GM21447 (cell line): ENCODE measurements around the gene ZNF215.
"Not testable (repeated sequence)": the region's sequence is repeated elsewhere in the genome, so short reads cannot be mapped to it uniquely, and the experiment has no call there.

Experiments
- ATAC-seq: cut with Tn5 transposase; IDR thresholded peaks from one replicate; pipeline ENCODE4 v1.9.1; 2021; ENCODE audit not compliant: unreplicated experiment

ZNF215 gene

GRCh38 chr11:6932145-6932544 lies 5.9 kb downstream of the ZNF215 start:
- no peak for ATAC-seq

GRCh38 chr11:6941970-6942369 lies 15.7 kb downstream of the ZNF215 start:
- no peak for ATAC-seq

GRCh38 chr11:6943131-6943530 lies 16.9 kb downstream of the ZNF215 start:
- ATAC-seq, result no peak

GRCh38 chr11:6954248-6954647 lies 28.0 kb downstream of the ZNF215 start:
- ATAC-seq, result not testable (repeated sequence)

GRCh38 chr11:6962141-6962540 lies 35.9 kb downstream of the ZNF215 start:
- no peak for ATAC-seq

- ATAC-seq, result no peak
Measured at GRCh38 chr11:6962673-6963072, 36.4 kb downstream of the ZNF215 start.

GRCh38 chr11:6968816-6969215 lies 42.6 kb downstream of the ZNF215 start:
- no peak for ATAC-seq

GRCh38 chr11:6969854-6970253 lies 43.6 kb downstream of the ZNF215 start:
- ATAC-seq, result not testable (repeated sequence)

- no peak for ATAC-seq
Measured at GRCh38 chr11:6979365-6979764, 53.1 kb downstream of the ZNF215 start.

GRCh38 chr11:6986487-6986886 lies 60.3 kb downstream of the ZNF215 start:
- no peak for ATAC-seq

- no peak for ATAC-seq
Measured at GRCh38 chr11:6988506-6988905, 62.3 kb downstream of the ZNF215 start.

- ATAC-seq, result no peak
Measured at GRCh38 chr11:6991227-6991626, 65.0 kb downstream of the ZNF215 start.

- no peak for ATAC-seq
Measured at GRCh38 chr11:6992026-6992425, 65.8 kb downstream of the ZNF215 start.

GRCh38 chr11:6992457-6993417 lies 66.5 kb downstream of the ZNF215 start:
- no peak for ATAC-seq

GRCh38 chr11:6995703-6996102 lies 69.5 kb downstream of the ZNF215 start:
- ATAC-seq, result no peak

- ATAC-seq, result no peak
Measured at GRCh38 chr11:7004482-7004881, 78.3 kb downstream of the ZNF215 start.
